Measurements from ENCODE around the gene SLC2A14.
"Not testable (repeated sequence)": the region's sequence is repeated elsewhere in the genome, so short reads cannot be mapped to it uniquely, and the experiment has no call there.

SLC2A14 gene

GRCh38 chr12:7856516-7856915 is 16.2 kb downstream of the SLC2A14 start:
- no peak for TF ChIP-seq REST (IDR thresholded peaks at IDR 0.05; ENCODE audit: insufficient replicate concordance, low read depth)
- no peak for TF ChIP-seq POLR2AphosphoS5 (IDR thresholded peaks at IDR 0.05; ENCODE audit: low read depth)
- no peak for TF ChIP-seq SPI1 (IDR thresholded peaks at IDR 0.05; ENCODE audit: borderline replicate concordance, low read depth)
- TF ChIP-seq GABPA (IDR thresholded peaks at IDR 0.05; ENCODE audit: low read depth), result no peak
- no peak for TF ChIP-seq CTCF (IDR thresholded peaks at IDR 0.05; ENCODE audit: insufficient read depth, low read length)
- Histone ChIP-seq H3K27ac (replicated peaks) (no peak overlapping the region), H3K4me3 (replicated peaks; ENCODE audit: insufficient read depth, low read length) (no peak overlapping the region), H3K27me3 (ENCODE audit: insufficient read depth, poor library complexity, severe bottlenecking) (no peaks in the 10 kb centered on the region)
- DNase-seq (ENCODE audit: low read depth in 1 of 2, low spot score in 1 of 2), result no peak

GRCh38 chr12:7853557-7853956 is 19.2 kb downstream of the SLC2A14 start:
- TF ChIP-seq POLR2AphosphoS5 (IDR thresholded peaks at IDR 0.05; ENCODE audit: low read depth), result no peak
- no peak for TF ChIP-seq REST (IDR thresholded peaks at IDR 0.05; ENCODE audit: insufficient replicate concordance, low read depth)
- TF ChIP-seq GABPA (IDR thresholded peaks at IDR 0.05; ENCODE audit: low read depth), result no peak
- TF ChIP-seq SPI1 (IDR thresholded peaks at IDR 0.05; ENCODE audit: borderline replicate concordance, low read depth), result no peak
- no peak overlapping the region for H3K27ac ChIP-seq (replicated peaks)
- no peak for DNase-seq (ENCODE audit: low read depth in 1 of 2, low spot score in 1 of 2)
- no peaks in the 10 kb centered on the region for H3K27me3 ChIP-seq (ENCODE audit: insufficient read depth, poor library complexity, severe bottlenecking)
- H3K4me3 ChIP-seq (replicated peaks; ENCODE audit: insufficient read depth, low read length), result no peak overlapping the region

GRCh38 chr12:7851622-7852081 is 21.1 kb downstream of the SLC2A14 start:
- DNase-seq (ENCODE audit: low read depth in 1 of 2, low spot score in 1 of 2); H3K27ac ChIP-seq (replicated peaks); H3K27me3 ChIP-seq (ENCODE audit: insufficient read depth, poor library complexity, severe bottlenecking): not testable (repeated sequence)

GRCh38 chr12:7850099-7850498 is 22.6 kb downstream of the SLC2A14 start:
- H3K4me3 ChIP-seq (replicated peaks; ENCODE audit: insufficient read depth, low read length); DNase-seq (ENCODE audit: low read depth in 1 of 2, low spot score in 1 of 2); H3K27me3 ChIP-seq (ENCODE audit: insufficient read depth, poor library complexity, severe bottlenecking); H3K27ac ChIP-seq (replicated peaks): not testable (repeated sequence)

More at GRCh38 chr12:7851622-7852081, 21.1 kb downstream of the SLC2A14 start:
- not testable (repeated sequence) for H3K4me3 ChIP-seq (replicated peaks; ENCODE audit: insufficient read depth, low read length)

GRCh38 chr12:7848098-7848422 is 24.7 kb downstream of the SLC2A14 start:
- H3K27me3 ChIP-seq (ENCODE audit: insufficient read depth, poor library complexity, severe bottlenecking); DNase-seq (ENCODE audit: low read depth in 1 of 2, low spot score in 1 of 2); H3K27ac ChIP-seq (replicated peaks); H3K4me3 ChIP-seq (replicated peaks; ENCODE audit: insufficient read depth, low read length): not testable (repeated sequence)

GRCh38 chr12:7847226-7848097 is 25.3 kb downstream of the SLC2A14 start:
- H3K4me3 ChIP-seq (replicated peaks; ENCODE audit: insufficient read depth, low read length); H3K27me3 ChIP-seq (ENCODE audit: insufficient read depth, poor library complexity, severe bottlenecking); DNase-seq (ENCODE audit: low read depth in 1 of 2, low spot score in 1 of 2); H3K27ac ChIP-seq (replicated peaks): not testable (repeated sequence)
